Dedifferentiated amniotic fluid mesenchymal stem cell (primary cell): ENCODE results near the gene PSORS1C1.

Experiments used
- DNase-seq: peaks from one replicate; pipeline ENCODE4 v3.0.0-alpha.2; 2016; ENCODE audit errors: extremely low spot score

PSORS1C1 gene

DNA sequence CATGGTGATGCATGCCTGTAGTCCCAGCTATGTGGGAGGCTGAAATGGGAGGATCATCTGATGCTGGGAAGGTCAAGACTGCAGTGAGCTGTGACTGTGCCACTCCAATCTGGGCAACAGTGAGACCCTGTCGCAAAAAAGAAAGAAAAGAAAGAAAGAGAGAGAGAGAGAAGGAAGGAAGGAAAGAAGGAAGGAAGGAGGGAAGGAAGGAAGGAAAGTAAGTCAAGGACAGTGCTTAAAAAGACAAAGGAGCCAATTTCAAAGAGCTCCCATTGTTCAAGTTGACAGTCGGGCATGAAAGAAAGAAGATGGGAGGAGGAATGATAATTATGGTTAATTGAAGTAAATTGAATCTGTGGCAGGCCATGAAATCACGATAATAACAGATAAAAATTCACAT is 18.4 kb upstream of the PSORS1C1 start:
- no peak for DNase-seq

- no peak for DNase-seq
Measured at GRCh38 chr6:31096656-31097055, 17.9 kb upstream of the PSORS1C1 start.

- DNase-seq, result no peak
Measured at GRCh38 chr6:31098449-31098938, 16.1 kb upstream of the PSORS1C1 start.

DNA sequence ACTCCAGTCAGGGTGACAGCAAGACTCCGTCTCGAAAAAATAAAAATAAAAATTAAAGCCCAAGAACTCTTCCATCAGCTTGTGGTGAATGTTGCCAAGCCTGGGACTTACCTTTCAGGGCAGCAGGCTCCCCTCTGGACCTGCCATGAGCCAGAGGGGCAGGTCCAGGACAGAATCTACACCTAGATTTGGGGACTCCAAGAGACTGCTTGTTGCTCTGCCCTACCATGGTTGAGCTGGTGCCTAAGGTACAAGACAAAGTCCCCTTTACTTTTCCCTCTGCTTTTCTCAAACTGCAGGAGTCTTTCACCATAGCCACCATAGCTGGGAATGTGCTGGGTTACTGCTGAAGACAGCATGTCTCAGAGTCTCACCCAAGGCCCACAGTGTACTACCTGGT is 11.5 kb upstream of the PSORS1C1 start:
- no peak for DNase-seq

DNA sequence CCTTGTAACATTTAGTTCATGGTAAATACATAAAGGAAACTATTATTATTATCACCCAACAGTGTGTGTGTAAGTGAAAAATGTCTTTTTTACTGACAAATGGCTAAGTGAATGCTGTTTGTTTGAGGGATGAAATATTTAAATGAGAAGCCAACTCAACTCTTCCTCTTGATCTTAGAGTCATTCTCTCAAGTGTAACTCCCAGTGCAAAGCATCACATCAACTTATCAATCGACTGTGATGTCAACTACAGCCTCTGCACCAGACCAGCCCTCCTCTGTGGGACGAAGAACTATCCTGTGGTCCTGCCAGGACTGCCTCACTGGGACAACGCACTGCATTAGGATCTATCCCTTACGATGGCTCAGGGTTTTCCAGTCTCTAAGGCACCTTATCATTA is 7.5 kb upstream of the PSORS1C1 start:
- no peak for DNase-seq

- DNase-seq, result no peak
Measured at GRCh38 chr6:31110825-31111582, 3.6 kb upstream of the PSORS1C1 start.

DNA sequence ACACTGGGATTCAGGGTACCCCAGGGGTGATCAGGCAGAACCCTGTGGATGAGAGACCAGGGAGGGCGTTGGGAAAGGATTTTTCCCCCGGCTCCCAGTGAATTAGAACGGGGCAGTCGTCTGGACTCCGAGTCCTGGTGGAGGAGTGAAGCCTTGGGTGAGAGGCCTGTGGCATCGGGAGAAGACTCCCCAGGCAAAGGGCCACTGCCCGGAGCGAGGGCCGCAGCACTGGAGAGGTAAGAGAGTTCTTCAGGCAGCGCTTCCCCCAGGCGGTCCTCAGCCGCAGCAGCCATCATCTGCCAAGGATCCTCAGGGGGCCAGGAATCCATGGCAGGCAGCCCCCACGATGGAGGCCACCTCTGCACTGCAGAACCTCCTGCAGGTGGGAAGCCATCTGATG is 2.9 kb upstream of the PSORS1C1 start:
- no peak for DNase-seq

- no peak for DNase-seq
Measured at GRCh38 chr6:31112478-31112877, 2.1 kb upstream of the PSORS1C1 start, which contains the start of gene C6orf15. Gene C6orf15, minus strand, starts transcription at chr6:31112575. Its CDS starts 20 bp downstream, at chr6:31112555.

DNA sequence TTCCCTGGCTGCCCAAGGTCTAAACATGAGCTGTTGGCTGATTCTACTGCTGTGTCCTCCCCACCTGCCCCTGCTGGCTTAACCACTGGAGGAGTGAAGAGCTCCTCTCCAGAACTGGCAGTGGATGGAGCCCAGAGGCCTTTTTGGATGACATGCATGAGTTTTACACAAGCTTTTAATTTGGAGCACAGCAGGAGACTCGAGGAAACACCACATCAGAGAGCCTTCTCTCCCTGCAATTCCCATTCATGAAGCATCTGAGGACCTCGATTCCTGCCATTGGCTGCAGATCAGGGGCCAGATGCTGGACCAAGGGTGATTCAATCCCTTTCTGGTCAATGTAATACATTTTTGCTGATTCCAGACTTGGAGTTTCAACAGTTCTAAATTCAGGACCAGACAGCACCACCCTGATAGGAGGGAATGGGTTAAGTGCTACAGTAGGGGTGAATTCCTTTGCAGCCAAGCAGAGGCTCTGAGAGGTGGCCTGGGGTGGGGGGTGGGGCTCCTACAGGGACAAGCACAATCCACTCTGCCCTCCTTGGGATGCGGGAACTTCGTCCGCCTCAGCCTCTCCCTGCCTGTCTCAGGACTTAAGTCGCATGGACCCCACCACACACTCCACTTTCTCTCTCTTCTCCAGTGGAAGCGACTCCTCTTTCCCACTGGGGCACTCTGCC is 599 bp upstream of the PSORS1C1 start:
- DNase-seq, result peak; percentile 57

DNA sequence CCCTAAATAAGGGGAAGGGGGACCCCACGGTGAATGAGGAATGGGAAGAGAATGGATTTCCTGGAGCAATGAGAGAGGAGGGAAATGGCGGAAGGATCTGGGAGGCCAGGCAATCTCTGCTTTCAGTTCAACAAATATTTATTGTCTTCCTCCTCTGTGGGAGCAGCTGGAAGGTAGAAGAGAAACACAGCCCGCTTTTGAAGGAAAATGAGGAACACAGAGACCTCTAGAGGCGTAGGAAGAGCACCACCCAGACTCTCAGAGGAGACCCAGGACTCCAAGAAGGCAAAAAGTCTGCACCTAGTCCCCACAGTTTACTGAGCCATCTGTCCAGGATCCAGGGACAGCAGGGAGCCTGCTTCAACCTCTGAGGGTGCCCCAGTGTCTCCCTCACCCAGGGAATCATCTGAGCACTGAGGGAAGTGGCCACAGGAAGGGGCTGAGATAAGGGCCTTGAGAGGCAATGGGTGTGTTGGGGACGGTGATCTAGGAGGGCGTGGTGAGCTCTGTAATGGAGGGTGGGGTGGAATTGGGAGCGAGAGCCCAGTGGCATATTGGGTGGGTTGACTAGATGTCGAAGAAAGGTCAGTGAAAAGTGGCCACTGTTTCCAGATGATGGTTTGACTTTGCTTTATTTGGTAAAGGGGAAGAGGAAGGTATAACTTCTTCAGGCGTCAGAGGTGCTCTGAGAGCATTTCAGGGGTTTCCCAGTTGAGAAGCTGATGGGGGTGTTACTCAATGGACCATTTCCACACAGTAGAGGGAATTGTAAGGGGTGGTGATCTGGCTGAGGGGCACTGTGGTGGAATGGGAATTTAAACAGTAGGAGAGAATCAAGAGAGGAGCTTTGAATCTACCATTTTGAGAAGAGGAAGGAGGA is 610 bp downstream of the PSORS1C1 start:
- DNase-seq, result no peak

- no peak for DNase-seq
Measured at GRCh38 chr6:31115941-31116560, 1.5 kb downstream of the PSORS1C1 start.

GRCh38 chr6:31116661-31117385 is 2.2 kb downstream of the PSORS1C1 start:
- no peak for DNase-seq

GRCh38 chr6:31118178-31118577 is 3.6 kb downstream of the PSORS1C1 start:
- no peak for DNase-seq

DNA sequence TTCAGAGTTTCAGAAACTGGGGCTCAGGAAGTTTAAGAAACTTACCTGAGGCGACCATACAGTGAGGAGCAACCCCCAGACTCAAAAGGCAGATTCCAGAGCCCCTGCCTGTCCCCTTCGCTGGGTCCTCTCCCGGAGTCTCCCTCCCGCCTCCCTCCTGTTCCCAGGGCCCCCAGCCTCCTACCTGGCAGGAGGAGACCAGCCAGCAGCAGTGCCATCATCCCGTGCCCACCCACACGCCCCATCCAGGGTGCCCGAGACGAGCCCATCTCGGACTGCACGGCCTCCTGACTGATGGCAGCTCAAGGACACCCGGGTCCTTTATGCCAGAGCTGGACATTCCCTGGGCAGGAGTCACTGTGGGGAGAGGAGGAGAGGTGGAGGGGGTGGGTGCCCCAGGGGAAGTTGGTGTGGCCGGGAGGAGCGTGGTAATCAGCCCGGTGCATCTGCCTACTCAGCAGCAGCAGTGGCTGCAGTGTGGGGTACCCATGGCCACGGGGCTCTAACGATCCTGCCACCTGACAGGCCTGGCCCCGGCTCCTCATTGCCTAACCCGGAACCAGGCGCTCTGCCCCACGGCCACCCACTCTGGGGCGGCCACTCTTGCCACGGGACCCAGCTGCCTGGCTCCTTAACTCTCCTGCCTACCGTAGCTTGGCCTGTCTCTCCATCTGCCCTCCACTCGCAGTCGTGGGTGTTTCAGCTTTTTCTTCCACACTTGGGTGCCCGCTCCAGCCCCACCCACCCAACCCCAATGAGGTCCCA is 5.7 kb downstream of the PSORS1C1 start, which contains the start of gene CDSN:
TSS of gene CDSN (minus strand) at position 296 of the 765 bp plus-strand sequence. CDS start at position 269, 27 bp downstream.
- no peak for DNase-seq

DNA sequence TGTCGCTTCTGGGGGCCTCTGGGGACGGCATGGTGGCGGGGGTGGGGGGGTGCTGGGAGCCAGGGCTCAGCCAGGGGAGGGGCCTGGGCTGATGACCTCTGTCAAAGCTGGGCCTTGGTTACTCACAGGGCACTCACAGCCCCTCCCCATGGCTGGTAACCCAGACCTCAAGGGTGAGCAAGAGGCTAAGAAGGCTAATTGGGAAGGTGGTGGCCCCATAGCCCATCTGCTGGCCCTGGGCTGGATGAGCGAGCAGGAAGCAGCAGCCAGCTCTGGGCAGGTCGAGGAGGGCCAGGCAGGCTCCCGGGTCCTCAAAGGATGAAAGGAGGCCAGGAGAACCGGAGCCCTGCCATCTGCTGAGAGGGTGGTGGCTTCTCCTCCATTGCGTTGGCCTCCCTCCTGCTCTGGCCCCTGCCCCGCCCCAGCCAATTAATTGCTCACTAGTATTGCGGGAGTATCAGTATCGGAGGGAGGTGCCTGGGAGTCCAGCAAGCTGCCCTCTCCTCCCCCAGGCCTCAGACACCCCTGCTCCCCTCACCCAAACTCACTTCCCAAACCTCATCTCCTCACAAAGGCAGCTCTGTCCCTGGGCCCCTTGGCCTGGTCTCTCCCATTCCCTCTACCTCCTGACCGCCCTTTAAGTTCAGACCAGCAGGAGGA is 6.7 kb downstream of the PSORS1C1 start:
- no peak for DNase-seq

DNA sequence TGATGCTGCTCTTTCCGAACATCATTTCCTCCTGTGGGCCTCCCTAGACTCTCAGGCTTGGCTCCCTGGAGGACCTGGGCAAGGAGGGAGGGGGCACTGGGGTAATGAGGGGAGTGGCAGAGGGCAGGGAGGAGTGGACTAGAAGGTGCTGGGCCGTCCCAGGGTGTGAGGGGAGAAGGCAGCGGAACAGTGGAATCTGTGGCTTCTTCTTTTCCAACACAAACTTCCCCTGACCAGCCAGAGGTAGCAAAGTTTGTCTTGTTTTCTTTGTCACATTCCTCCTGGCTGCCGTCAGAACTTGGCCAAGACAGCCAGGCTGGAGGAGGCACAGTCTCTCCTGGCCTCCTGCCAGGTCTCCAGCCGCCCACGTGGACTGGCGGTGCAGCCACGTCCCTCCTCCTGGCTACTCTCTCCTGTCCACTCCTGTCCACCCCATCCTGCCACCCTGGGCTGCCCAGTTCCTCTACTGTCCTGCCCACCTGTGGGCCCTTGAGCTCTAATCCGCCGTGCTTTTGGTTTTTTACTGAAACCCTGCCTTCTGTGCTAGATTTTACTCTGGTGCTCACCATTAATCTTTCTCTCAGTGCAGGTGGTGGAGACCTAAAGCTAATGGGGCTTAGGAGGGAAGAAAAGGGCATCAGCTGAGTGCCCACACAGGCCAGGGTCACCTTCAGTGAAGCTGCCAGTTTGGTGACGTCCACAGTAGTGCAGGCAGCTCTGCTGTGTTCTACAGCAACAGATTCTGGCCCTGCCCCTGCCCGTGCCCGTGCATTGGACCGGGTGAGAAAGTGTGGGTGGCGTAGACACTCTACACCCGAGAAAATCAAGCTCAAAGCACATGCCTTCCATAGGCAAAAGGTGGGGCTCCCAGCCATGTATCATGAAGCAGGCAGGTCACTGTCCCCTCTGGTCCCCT is 8.4 kb downstream of the PSORS1C1 start:
- DNase-seq, result peak; percentile 61

DNA sequence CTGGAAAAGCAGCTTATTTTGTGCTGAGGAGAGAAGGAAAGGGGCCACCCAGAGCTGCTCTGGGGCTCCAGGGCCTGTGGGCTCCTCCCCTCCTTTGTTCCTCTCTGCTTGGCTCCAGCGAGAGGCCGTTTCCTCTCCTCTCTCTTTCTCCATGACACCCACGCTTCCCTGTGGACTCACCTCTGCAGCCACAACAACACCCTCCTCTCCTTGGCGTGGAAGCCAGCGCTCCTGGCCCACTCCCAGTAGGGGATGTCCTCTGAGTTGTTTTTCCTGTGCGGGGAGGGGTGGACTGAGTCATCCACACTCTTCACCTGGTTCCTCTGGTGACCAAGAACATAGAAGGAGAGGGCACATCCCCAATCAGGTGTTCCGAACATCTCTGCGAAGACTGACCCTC is 10.6 kb downstream of the PSORS1C1 start:
- DNase-seq, result no peak

DNA sequence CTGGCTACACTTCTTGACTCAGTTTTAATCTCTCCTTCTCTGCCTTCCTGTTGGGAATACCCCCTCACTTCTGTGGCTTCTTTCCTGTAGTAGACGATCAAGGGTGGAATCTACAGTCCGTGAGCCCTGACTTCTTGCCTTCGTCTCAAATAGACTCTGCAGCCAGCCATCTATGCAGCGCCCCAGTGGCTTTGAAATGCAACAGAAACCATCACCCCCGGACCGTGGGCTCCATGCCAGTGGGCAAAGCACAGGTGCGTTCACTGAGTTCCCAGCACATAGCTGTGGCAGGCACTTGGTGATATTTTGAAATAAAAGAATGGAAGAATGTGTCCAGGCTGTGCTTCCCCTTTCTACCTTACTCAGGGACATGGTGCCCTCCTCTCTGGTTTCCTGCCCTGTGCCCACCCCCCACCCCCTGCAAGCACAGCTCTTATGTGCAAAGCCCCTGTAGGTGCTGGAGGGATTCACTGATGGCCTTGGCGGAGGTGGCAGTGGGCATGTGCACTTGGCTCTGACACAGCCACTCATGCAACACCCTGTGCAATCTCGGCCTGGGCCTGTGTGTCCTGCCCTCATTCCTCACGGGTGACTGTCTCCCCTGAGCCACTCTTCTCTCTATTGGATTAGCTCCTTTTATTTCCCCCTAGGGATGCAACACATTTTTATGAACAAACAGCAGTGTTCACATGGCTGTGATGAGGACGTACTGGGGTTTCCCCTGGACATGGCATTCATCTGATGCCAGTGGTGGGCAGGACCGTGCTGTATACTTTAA is 11.2 kb downstream of the PSORS1C1 start:
- no peak for DNase-seq
